G401 (cell line): ENCODE results near the gene ATP2B2. TPM values are rescaled to one million over a fixed set of nuclear protein-coding genes. Genes with fewer than 3 reads are reported as not detected.
A peak's percentile ranks its signal among the peaks of the same experiment; 100 is the strongest.
"Not testable (repeated sequence)": the region's sequence is repeated elsewhere in the genome, so short reads cannot be mapped to it uniquely, and the experiment has no call there.

ENCODE experiments used
- DNase-seq: peaks from one replicate; pipeline ENCODE4 v3.0.0-alpha.2; 2015; ENCODE audit warnings: low spot score
- in situ Hi-C: cut with HindIII; loops from 2 replicates; pipeline ENCODE4 v1.10.0; 2016; ENCODE audit warnings: low sequenced_read_pairs, mixed read lengths
- total RNA-seq: library from RNA; depleted of rRNA; stranded (reverse); fragments of >200 nt; shearing (Covaris generic); gene quantifications from 2 replicates; pipeline ENCODE4 v1.2.3, GENCODE V29; 2014

The ATP2B2 gene
- total RNA-seq, 1 experiment from 2014 or later = not detected

DNA sequence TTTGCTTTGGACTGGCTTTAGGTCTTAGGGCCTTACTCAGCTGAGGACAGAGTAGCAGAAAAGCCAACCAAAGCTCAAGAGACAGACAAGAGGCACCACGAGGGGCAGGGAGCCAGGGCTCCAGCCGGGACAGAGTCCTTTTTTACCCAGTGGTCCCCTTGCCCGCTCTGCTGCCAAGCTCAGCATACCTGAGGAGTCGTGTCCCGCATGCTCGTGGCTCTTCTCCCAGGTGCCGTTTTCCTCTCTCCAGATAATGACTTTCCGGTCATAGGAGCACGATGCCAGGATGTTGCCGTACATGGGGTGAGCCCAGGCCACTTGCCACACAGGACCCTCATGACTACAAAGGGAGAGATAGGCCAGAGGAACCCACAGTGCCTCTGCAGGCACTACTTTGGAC is 193.0 kb downstream of the ATP2B2 start:
- DNase-seq = no peak
- in situ Hi-C loops = no loop called here

DNA sequence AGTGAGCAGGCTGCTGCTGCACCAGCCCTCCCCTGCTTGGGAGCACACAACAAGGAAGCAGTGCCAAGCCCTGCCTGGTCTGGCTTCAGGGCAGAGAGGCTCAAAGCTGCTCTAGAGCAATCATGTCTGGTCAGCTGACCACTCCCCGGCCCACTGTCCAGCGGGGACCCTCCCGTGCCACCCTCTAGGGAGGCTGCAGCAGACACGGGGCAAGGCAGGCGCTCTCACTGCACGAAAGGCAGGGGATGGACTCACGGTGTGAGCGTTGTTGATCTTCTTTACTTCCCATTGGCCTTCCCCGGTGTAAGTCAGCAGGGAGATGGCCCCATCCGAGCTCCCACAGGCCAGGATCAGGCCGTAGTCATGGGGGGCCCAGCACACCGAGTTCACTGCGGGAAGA is 193.7 kb downstream of the ATP2B2 start:
- no peak for DNase-seq
- in situ Hi-C loops = no loop called here

DNA sequence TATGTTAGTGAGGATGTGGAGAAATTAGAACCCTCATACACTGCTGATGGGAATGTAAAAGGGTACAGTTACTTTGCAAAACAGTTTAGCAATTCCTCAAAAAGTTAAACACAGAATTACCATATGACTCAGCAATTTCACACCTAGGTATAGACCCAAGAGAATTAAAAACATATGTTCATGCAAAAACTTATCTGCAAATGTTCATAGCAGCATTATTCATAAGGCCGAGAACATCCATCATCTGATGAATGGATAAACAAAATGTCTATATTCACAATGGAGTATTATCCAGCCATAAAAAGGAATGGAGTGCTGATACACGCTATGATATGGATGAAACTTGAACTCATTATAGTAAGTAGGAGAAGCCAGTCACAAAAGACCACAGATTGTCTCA is 194.8 kb downstream of the ATP2B2 start:
- in situ Hi-C loops = no loop called here
- no peak for DNase-seq

DNA sequence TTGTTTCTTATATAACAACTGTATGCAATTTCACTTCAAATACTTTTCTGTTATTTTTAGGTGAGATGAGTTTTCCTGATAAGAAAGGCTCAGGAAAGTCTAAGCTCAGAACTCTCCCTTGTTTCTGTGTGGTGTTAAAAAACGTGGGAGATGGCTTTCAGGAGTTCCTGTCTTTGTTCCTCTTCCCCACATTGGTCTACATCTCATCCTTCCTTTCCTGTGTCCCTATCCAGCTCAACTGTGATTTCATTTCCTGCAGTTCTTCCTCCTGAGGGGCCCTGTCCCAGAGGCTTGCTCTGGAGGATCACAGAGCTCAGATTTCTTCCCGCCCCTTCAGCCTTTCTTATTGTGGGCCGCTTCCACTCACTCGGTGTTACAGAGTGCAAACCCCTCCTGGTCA is 195.7 kb downstream of the ATP2B2 start:
- no peak for DNase-seq
- in situ Hi-C loops = no loop called here

DNA sequence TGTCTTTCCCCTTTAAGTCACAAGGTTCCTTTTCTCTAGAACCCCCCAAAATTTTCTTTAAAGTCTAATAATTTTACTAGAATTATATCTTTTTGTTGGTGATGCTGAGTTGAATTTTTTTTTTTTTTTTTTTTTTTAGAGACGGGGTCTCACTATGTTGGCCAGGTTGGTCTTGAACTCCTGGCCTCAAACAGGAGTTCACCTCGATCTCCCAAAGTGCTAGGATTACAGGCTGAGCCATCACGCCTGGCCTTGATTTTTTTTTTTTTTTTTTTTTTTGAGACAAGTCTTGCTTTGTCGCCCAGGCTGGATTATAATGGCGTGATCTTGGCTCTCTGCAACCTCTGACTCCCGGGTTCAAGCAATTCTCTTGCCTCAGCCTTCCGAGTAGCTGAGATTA is 196.7 kb downstream of the ATP2B2 start:
- no peak for DNase-seq
- in situ Hi-C loops = no loop called here

DNA sequence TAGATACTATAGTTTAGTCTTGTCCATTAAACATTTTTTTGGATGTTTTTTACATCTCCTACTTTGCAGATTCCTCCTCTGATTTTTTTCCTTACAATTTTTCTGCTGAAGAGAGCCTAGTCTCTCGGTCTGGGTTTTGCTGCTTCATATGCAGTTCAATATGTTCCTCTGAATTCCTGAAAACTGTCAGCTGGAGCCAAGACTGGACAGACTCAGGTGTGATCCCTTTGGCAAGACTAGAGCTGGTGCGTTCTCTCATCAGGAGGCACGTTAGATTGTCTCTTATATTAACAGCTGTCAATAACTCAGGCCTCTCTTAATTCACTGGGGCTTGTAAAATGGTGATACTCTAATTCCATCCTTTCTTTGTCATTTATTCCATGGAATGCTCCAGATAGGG is 199.2 kb downstream of the ATP2B2 start:
- in situ Hi-C loops = no loop called here
- DNase-seq = peak; percentile 54

DNA sequence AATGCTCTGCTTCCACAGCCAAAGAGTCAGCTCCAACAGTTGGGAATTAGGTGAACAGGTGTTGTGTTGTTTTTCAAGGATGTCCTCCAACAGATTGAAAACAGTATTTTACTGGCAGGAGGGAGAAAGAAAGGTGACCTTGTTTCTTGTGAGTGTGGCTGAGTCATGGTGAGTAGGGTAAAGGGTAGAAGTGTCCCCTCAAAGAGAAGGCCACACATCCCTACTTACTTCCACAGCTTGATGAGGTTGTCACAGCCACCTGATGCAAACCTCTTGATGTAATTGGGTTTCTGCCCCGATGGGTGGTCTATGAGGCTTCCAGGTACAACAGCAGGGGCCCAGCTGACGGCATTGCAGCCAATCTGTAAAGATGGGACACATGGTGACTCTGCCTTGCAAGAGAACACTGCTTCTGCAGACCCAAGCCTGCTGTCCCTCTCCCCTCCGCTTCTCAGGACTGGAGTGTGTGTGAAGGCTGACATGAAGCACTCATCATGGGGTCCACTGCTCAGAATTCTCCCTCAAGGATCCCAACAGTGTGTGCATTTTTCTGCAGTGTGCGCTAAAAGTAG is 200.0 kb downstream of the ATP2B2 start:
- peak; percentile 65 for DNase-seq
- in situ Hi-C loops = no loop called here

DNA sequence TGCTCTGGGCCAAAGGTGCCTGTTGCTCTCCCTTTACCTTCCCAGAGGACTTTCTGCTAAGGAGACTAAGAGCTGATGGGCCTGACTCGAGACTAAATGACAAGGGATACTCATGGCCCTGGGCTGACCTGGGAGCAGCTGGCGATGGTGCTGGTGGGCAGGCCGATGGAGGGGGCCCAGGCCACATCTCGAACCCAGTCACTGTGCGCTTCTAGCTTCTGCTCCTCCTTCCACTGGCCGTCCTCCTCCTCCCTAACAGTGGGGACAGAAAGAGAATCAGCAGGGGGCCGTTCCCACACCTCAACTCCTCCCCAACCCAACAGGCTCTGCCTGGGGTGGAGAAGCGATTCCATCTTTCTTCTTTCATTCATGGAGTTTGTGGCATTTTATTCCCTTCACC is 200.5 kb downstream of the ATP2B2 start:
- in situ Hi-C loops = no loop called here

DNA sequence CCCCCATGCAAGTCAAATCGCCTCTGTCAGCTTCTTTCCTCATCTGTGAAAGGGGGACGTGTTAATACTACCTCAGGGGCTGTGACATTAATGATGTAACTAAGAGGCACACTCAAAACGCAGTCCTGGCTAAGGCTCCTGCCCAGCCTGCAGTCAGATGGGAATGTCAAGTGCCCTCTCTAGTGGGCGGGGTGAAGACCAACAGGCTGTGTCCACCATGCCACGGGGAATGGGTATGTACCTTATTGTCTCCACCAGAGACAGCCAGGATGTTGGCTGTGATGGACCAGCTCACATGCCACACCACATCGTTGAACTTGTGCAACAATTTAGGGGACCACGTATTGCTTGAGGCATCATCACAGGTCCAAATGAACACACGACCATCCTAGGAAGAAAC is 201.6 kb downstream of the ATP2B2 start:
- DNase-seq = no peak
- in situ Hi-C loops = no loop called here

More for the DNA sequence above, 200.5 kb downstream of the ATP2B2 start:
- no peak for DNase-seq

DNA sequence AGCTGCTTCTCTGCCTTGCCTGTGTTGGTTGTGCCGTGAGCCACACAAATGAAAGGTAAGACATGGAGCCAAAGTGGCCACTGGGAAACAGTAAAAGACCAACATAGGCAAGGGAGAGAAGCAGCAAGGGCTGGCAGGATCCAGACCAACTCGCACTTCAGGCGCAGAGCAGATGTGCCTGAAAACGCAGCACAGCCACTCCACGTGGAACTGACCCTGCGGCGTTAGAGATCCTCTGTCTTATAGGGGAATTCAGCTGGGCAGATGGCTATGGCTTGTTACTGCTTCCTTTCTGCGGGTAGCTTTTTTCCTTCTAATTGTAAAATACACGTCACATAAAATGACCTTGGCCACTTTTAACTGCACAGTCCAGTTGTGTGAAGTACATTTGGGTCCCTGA is 202.3 kb downstream of the ATP2B2 start:
- DNase-seq = no peak
- in situ Hi-C loops = no loop called here

DNA sequence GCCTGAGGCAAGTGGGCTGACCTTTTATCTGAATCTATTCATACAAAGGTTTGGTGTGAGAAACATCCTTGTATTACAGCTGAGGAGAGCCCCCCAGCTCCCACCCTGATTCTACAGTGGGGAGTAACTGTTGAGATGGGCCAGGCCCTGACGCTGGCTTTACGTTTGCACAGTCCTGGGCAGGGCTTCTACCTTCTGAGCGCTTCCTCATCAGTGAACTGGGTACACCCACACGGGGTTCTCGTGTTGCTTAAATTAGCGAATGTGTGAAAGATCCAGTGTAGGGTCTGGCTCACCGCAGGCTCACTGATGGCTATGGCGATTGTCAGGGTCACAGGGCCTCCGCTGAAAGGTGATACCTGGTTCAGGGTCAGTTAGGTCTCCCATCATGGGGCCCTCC is 205.3 kb downstream of the ATP2B2 start:
- no peak for DNase-seq
- in situ Hi-C loops = no loop called here

DNA sequence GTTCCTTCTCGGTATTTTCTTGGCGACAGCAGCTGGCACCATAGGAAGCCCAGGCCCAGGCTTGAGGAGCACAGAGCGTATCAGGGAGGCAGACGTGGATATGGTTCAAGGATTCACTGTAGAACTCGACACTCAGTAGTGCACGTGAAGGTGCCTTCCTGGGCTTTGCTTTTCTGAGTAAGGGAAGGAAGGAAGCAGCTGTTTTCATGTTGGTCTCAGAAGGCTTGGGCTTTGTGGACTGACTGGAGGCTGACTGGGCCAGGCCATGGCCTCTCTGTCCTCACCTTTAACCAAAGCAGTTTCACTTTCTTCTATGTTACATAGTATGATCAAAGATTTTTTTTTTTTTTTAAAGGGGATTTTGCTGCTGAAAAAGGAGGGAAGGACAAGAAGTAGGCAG is 205.7 kb downstream of the ATP2B2 start:
- in situ Hi-C loops = no loop called here
- DNase-seq = no peak

DNA sequence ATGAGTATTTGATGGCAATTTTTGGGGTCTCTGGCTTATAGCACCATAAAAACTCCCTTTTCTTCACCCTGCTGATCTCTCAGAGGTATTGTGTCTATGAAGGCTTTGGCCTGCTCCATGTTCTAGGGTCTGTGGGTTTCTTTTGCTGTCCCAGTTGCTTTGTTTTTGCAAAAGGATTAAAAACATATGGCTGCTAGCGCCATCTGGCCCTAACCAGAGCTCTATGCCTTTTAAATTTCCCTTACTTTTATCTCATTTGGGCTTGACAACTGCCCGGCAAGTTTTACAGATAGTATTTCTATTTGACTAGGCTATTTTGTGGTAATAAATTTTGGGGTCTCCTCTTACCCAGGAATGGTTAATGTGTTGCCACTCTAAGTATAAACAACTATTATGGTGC is 206.2 kb downstream of the ATP2B2 start:
- no peak for DNase-seq
- in situ Hi-C loops = no loop called here

DNA sequence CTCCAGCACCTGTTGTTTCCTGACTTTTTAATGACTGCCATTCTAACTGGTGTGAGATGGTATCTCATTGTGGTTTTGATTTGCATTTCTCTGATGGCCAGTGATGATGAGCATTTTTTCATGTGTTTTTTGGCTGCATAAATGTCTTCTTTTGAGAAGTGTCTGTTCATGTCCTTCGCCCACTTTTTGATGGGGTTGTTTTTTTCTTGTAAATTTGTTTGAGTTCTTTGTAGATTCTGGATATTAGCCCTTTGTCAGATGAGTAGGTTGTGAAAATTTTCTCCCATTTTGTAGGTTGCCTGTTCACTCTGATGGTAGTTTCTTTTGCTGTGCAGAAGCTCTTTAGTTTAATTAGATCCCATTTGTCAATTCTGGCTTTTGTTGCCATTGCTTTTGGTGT is 207.3 kb downstream of the ATP2B2 start:
- DNase-seq, in situ Hi-C loops: not testable (repeated sequence)

DNA sequence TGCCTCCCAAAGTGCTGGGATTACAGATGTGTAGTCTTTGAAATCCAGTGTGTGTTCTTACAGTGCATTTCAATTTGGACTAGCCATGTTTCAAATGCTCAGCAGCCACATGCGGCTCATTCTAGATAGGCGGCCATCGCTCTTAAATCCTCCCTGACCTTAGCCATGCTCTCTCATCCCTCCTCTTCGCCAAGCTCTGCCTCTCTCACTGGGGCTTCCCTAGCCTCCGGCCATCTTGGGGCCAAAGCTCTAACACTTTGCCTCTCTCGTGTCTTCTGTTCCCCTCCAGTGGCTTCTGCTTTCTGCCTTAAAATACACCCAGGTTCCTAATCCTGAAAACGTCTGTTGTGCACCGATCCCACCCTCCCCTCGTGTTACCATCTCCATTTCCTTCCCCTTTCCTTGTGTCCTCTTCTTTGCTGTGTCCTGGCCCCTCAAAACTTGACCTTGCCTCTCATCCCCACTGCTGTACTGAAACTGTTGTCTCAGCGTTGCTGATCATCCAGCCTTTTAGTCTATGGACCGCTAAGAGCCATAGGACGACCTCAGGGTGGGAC is 211.3 kb downstream of the ATP2B2 start:
- DNase-seq = no peak
- in situ Hi-C loops = no loop called here

DNA sequence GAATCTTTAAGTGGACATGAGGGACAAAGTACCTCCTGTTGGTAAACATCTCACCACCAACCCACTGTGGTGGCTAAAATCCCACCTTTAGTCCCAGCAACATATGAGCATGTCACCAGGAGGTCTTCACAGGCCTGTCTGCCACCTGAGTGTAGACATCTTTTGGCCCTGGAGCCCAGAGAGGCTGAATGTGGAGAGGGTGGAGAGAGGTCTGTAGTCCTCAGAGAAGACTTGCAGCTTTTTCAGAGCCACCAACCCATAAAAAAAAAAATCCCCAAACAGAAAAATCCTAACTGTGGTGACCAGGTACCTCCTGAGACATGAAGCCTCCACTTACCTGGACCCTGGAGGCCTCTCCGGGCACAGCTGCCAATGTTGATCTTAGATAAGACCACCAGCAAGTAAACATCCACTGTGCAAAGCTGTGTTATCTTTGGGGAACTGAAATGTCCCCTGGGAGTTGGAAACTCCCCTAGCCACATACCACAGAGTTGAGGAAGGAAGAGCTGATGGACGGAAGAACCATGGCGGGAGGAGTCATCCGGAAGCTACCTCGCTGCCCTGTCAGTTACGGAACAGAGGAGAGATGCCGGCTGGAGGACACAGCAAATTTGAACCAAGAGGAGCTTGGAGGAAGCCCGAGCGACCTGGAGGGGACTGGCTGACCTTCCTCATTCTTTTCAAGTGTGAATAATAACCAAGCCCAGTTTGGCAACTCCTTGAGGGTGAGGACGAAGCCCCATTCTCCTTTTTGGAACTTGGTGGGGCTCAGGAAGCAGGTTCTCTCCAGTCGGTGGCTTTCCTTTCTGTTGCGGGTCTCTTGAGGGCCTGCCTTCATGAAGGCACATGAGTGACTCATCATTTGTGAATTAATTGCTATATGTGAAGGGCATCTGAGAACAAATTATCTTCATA is 212.6 kb downstream of the ATP2B2 start, which contains the start of gene GHRL:
GHRL (minus strand) TSS at position 443 of the 915 bp plus-strand sequence. CDS start 2,767 bp downstream, outside the sequence.
- in situ Hi-C loops = no loop called here
- no peak for DNase-seq

DNA sequence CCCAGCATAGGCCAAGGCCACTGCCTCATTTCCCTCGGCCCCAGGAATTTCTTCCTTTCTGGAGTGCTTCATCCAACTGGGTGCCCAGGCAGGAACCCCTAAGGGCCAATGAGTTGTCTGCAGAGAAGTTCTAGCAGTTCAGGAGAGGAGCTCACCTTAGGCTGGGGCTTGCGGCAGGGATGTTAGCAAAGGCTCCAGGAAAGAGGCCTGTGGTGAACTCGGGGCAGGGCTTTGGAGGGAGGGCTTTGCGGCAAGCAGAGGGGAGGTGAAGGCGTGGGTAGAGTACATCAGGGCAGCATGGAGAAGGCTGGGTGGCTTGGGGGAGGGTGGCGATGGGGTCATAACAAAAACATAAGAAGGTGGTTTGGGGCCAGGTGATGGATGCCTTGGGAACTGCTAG is 213.7 kb downstream of the ATP2B2 start:
- DNase-seq = no peak
- in situ Hi-C loops = no loop called here

DNA sequence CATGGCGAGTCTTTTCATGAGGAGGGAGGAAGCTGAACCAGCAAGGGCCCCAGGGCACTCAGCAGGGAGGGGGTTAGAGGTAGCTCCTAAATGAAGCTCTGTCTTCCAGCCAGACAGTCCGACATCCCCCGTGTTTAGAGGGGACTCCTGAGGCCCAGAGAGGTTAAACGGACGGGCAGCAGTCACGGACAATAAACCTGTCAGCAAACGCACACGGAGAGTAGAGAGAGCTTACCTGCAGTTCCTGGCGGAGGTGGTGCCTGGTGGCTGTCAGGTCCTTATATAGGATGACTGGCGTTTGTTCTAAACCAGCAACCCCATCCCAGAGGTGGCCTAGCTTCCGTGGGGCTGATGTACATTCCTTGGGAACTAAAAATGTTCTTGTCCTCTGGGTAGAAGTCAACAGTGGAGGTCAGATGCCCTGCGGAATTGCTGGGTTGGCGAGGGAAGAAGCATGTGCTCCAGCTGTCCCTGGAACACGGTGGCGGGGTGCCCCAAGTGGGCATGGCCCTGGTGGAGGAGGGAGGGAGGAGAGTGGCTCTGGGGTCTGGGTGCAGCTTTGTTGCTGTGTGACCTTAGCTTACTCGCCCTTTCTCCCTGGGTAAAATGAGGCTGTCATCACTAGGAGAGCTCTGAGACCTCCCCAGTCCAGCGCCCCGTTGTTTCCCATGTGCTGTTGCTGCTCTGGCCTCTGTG is 214.8 kb downstream of the ATP2B2 start:
- in situ Hi-C loops = no loop called here
- no peak for DNase-seq

DNA sequence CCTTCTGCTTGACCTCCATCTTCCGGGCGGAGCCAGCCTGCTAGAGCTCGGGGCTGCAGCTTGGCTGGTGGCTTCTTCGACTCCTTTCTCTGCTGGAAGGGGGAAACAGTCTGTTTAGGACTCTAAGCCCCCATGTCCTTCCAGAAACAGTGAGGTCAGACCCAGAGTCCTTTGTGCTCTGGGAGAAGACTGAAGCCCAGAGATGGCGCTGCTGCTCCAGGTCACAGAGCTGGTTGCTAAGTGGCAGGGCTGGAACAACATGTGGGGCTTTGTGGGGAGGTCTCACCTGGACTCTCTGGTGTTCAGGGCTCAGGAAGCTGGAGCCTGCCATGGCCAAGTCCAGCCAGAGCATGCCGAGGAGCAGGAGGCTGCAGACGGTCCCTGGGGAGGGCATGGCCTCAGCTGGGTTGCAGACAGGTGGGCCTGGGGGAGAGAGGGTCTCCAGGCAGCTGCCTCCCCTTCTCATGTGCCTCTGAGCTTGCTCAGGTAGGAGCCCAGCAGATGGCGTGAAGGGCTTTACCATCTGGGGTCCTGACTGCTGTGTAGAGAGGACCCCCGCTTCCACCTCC is 215.5 kb downstream of the ATP2B2 start:
- DNase-seq = no peak
- in situ Hi-C loops = no loop called here

DNA sequence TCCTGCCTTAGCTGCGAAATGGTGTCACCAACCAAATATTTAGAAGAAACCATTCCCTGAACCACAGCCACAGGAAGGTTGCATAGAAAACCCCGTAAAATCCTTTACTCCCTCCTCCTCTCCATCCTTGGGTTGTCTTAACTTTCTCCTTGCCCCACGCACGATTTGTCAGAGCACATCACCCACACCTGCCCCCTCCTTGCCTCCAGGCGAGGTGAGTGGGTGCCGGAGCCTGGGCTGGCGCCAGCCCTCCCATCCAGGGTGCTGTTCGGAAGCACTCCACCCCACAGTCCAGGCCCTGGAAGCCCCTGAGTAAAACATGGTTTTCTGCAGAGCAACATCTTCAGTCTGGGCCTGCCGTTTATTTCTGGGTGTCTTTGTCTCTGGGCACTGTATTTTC is 216.3 kb downstream of the ATP2B2 start:
- DNase-seq = no peak
- in situ Hi-C loops = no loop called here
